ENCODE measurements around the gene TESK1. TPM values are rescaled to one million over a fixed set of nuclear protein-coding genes. Genes with fewer than 3 reads are reported as not detected.

The TESK1 gene
- total and polyA plus RNA-seq, 4 donors = 3.7 to 12.5 (median 6.8) TPM

DNA sequence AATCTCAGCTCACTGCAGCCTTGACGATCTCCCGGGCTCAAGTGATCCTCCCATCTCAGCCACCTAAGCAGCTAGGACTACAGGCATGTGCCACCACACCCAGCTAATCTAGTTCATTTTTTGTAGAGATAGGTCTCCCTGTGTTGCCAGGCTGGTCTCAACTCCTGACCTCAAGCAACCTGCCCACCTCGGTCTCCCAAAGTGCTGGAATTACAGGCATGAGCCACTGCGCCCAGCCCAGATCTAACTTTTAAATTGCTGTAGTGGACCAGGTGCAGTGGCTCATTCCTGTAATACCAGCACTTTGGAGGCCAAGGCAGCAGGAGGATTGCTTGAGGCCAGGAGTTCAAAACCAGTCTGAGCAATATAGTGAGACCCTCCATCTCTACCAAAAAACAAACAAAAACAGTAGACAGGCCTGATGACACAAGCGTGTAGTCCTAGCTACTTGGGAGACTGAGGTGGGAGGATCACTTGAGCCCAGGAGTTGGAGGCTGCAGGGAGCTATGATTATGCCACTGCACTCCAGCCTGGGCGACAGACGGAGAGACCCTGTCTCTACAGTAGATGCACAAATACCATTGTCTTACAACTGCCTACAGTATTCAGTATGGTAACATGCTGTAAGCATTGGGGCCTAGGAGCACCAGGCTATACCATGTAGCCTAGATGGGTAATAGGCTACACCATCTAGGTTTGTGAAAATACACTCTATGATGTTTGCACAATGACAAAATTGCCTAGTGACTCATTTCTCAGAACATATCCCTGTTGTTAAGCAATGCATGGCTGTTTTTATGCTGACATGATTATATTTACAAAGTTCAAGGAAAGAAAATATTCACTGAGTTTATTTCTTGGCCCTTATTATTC, 47.1 kb downstream of the TESK1 start:
- DNase-seq (ENCODE audit: low spot score) = no peak
- H3K27ac ChIP-seq (ENCODE audit: low read depth in 1 of 2, low read length in 2 of 2) = peak overlapping the region in 1 of 2 donors; percentile 12
- TF ChIP-seq SP1 (IDR thresholded peaks at IDR 0.05) (peak; percentile 9), RXRA (IDR thresholded peaks at IDR 0.05) (peak in 1 of 2 donors; percentile 44), NR2F2 (IDR thresholded peaks at IDR 0.05) (no peak), HNF4G (IDR thresholded peaks at IDR 0.05) (no peak), EGR1 (IDR thresholded peaks at IDR 0.05; ENCODE audit: low read depth in 2 of 2) (no peak), TAF1 (conservative IDR thresholded peaks at IDR 0.05) (no peak), FOXA2 (IDR thresholded peaks at IDR 0.05) (peak; percentile 55), GABPA (IDR thresholded peaks at IDR 0.05 in 1 of 2, conservative IDR thresholded peaks at IDR 0.05 in 1 of 2) (no peak), YY1 (IDR thresholded peaks at IDR 0.05) (peak; percentile 43), HNF4A (conservative IDR thresholded peaks at IDR 0.05) (peak in 1 of 2 donors; percentile 50), JUND (IDR thresholded peaks at IDR 0.05) (peak; percentile 78 to 87), RAD21 (IDR thresholded peaks at IDR 0.05) (no peak), FOXA1 (IDR thresholded peaks at IDR 0.05) (no peak)
- TF ChIP-seq, protein P1, sequence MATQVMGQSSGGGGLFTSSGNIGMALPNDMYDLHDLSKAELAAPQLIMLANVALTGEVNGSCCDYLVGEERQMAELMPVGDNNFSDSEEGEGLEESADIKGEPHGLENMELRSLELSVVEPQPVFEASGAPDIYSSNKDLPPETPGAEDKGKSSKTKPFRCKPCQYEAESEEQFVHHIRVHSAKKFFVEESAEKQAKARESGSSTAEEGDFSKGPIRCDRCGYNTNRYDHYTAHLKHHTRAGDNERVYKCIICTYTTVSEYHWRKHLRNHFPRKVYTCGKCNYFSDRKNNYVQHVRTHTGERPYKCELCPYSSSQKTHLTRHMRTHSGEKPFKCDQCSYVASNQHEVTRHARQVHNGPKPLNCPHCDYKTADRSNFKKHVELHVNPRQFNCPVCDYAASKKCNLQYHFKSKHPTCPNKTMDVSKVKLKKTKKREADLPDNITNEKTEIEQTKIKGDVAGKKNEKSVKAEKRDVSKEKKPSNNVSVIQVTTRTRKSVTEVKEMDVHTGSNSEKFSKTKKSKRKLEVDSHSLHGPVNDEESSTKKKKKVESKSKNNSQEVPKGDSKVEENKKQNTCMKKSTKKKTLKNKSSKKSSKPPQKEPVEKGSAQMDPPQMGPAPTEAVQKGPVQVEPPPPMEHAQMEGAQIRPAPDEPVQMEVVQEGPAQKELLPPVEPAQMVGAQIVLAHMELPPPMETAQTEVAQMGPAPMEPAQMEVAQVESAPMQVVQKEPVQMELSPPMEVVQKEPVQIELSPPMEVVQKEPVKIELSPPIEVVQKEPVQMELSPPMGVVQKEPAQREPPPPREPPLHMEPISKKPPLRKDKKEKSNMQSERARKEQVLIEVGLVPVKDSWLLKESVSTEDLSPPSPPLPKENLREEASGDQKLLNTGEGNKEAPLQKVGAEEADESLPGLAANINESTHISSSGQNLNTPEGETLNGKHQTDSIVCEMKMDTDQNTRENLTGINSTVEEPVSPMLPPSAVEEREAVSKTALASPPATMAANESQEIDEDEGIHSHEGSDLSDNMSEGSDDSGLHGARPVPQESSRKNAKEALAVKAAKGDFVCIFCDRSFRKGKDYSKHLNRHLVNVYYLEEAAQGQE (IDR thresholded peaks at IDR 0.05) = no peak
- TF ChIP-seq, protein P2, sequence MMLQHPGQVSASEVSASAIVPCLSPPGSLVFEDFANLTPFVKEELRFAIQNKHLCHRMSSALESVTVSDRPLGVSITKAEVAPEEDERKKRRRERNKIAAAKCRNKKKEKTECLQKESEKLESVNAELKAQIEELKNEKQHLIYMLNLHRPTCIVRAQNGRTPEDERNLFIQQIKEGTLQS (IDR thresholded peaks at IDR 0.05) = no peak
- TF ChIP-seq, protein P3, sequence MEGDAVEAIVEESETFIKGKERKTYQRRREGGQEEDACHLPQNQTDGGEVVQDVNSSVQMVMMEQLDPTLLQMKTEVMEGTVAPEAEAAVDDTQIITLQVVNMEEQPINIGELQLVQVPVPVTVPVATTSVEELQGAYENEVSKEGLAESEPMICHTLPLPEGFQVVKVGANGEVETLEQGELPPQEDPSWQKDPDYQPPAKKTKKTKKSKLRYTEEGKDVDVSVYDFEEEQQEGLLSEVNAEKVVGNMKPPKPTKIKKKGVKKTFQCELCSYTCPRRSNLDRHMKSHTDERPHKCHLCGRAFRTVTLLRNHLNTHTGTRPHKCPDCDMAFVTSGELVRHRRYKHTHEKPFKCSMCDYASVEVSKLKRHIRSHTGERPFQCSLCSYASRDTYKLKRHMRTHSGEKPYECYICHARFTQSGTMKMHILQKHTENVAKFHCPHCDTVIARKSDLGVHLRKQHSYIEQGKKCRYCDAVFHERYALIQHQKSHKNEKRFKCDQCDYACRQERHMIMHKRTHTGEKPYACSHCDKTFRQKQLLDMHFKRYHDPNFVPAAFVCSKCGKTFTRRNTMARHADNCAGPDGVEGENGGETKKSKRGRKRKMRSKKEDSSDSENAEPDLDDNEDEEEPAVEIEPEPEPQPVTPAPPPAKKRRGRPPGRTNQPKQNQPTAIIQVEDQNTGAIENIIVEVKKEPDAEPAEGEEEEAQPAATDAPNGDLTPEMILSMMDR (IDR thresholded peaks at IDR 0.05; ENCODE audit: low read depth, low read length, missing input control) = no peak
- TF ChIP-seq, protein P4, sequence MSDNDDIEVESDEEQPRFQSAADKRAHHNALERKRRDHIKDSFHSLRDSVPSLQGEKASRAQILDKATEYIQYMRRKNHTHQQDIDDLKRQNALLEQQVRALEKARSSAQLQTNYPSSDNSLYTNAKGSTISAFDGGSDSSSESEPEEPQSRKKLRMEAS (IDR thresholded peaks at IDR 0.05) = no peak
- TF ChIP-seq, protein P5, sequence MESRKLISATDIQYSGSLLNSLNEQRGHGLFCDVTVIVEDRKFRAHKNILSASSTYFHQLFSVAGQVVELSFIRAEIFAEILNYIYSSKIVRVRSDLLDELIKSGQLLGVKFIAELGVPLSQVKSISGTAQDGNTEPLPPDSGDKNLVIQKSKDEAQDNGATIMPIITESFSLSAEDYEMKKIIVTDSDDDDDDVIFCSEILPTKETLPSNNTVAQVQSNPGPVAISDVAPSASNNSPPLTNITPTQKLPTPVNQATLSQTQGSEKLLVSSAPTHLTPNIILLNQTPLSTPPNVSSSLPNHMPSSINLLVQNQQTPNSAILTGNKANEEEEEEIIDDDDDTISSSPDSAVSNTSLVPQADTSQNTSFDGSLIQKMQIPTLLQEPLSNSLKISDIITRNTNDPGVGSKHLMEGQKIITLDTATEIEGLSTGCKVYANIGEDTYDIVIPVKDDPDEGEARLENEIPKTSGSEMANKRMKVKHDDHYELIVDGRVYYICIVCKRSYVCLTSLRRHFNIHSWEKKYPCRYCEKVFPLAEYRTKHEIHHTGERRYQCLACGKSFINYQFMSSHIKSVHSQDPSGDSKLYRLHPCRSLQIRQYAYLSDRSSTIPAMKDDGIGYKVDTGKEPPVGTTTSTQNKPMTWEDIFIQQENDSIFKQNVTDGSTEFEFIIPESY (IDR thresholded peaks at IDR 0.05) = no peak
- peaks cover 0 to 5% (median 1%) of the 10 kb centered on the region in 4 donors for H3K4me1 ChIP-seq (ENCODE audit: control insufficient read depth in 4 of 4, insufficient read depth in 4 of 4, low read length in 3 of 4)
- 84% methylated on average over 7 of the region's 7 CpGs for WGBS
- no peak overlapping the region for H3K9ac ChIP-seq (ENCODE audit: low read depth in 1 of 2, low read length in 2 of 2)
- H3K4me3 ChIP-seq (ENCODE audit: low read depth in 1 of 3, low read length in 3 of 3) = no peak overlapping the region
- H3K36me3 ChIP-seq (ENCODE audit: control insufficient read depth in 4 of 4, insufficient read depth in 3 of 4, low read depth in 1 of 4, low read length in 3 of 4) = no peaks in the 10 kb centered on the region
- H3K27me3 ChIP-seq (ENCODE audit: control insufficient read depth in 4 of 4, insufficient read depth in 4 of 4, low read length in 3 of 4) = no peaks in the 10 kb centered on the region
- no peaks in the 10 kb centered on the region for H3K9me3 ChIP-seq (ENCODE audit: control insufficient read depth in 4 of 4, low read length in 3 of 4)
